ENCODE data around the gene PHB1.
A peak's percentile ranks its signal among the peaks of the same experiment; 100 is the strongest.
"Not testable (repeated sequence)": the region's sequence is repeated elsewhere in the genome, so short reads cannot be mapped to it uniquely, and the experiment has no call there.

Gene PHB1

DNA sequence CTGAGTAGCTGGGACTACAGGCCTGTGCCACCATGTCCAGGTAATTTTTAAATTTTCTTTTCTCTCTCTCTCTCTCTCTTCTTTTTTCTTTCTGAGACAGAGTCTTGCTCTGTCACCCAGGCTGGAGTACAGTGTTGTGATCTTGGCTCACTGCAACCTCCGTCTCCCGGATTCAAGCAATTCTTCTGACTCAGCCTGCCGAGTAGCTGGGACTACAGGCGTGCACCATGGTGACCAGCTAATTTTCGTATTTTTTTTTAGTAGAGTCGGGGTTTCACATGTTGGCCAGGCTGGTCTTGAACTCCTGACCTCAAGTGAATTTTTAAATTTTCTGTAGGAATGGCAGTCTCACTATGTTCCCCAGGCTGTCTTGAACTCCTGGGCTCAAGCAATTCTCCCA lies 41.6 kb downstream of the PHB1 start:
- no peak for DNase-seq

GRCh38 chr17:49372425-49372824 lies 42.3 kb downstream of the PHB1 start:
- DNase-seq = no peak

DNA sequence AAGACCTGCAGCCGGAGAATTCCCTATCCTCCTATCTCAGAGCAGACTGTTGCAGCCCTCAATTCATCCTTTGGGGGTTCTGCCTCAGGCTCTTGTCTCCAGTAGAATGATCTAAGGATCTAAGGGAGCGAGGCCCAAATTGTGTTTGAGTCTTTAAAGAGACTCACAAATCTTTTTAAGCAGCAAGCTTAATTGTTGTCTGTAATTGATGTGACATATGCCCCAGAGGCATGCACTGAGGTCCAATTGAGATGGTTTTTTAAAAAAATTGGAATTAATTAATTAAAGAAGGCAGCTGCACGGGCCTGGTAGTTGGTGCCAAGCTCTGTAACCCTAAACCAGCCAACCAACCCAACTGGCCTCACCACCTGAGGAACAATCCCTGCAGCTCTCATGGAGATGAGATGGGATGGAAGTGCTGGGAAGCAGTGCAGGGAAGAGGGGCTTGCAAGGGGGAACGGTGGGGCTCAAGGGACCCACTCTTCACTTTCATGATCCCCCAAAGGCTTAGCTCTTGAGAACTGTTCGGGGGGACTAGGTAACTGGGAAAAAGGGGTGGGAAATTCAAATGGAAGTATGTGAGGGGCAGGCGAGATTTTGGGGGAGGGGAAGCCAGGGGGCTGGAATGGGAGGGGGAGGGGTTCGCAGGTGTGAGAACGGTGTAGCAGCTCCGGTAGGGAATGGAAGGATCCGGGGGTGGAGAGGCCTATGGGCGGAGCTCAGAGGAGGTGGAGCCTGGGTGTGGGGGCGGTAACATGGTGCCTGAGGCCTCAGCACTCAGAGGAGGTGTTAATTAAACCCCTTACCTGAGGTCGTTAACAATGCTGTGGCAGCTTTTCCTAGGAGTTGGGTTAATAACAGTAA lies 43.5 kb downstream of the PHB1 start:
- DNase-seq = no peak

GRCh38 chr17:49369760-49370159 lies 44.9 kb downstream of the PHB1 start:
- no peak for DNase-seq

DNA sequence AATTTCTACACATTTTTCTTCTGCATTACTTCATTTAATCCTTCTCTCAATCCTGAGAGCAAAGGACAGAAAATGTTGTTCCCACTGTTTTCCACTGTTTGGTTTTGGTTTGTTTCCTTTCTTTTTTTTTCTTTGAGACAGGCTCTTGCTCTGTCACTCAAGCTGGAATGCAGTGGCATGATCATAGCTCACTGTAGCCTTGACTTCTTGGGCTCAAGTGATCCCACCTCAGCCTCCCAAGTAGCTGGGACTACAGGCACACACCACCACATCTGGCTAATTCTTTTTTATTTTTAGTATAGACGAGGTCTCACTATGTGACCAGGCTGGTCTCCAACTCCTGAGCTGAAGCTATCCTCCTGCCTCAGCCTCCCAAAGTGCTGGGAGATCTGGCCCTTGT lies 45.6 kb downstream of the PHB1 start:
- no peak for DNase-seq

GRCh38 chr17:49365667-49366066 lies 49.0 kb downstream of the PHB1 start:
- peak; percentile 37 for DNase-seq

- DNase-seq = not testable (repeated sequence)
These were observed 49.6 kb downstream of the PHB1 start for GRCh38 chr17:49365126-49365525.

DNA sequence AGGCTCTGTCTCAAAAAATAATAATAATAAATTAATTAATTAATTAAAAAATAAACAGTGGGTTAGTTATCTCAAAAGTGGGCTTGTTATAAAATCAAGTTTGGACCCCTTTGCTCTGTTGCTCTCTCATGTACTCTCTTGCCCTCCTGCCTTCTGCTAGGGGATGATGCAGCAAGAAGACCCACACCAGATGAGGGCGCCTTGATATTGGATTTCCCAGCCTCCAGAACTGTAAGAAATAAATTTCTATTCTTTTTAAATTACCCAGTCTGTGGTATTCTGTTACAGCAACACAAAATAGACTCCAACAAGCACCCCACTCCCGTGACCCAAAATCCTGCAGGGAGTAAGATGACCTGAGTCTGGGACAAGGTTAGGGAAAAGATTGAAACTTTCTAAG lies 50.6 kb downstream of the PHB1 start:
- DNase-seq = no peak

DNA sequence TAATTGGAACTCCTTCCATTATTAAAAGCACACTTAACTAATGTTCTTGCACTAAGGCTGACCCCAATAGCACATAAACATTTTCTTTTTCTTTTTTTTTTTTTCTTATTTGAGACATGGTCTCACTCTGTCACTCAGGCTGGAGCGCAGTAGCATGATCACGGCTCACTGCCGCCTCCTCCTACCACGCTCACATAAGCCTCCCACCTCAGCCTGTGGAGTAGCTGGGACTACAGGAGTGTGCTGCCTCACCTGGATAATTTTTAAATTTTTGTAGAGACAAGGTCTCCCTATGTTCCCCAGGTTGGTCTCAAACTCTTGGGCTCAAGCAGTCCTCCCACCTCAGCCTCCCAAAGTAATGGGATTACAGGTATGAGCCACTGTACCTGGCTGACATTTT lies 51.4 kb downstream of the PHB1 start:
- DNase-seq = no peak

- DNase-seq = no peak
These were observed 52.0 kb downstream of the PHB1 start for GRCh38 chr17:49362723-49363117.

GRCh38 chr17:49361902-49362722 lies 52.6 kb downstream of the PHB1 start, which contains the start of gene ZNF652:
ZNF652 (minus strand) TSS chr17:49362250; CDS start chr17:49317725, 44,525 bp downstream.
- DNase-seq = peak; percentile 87

DNA sequence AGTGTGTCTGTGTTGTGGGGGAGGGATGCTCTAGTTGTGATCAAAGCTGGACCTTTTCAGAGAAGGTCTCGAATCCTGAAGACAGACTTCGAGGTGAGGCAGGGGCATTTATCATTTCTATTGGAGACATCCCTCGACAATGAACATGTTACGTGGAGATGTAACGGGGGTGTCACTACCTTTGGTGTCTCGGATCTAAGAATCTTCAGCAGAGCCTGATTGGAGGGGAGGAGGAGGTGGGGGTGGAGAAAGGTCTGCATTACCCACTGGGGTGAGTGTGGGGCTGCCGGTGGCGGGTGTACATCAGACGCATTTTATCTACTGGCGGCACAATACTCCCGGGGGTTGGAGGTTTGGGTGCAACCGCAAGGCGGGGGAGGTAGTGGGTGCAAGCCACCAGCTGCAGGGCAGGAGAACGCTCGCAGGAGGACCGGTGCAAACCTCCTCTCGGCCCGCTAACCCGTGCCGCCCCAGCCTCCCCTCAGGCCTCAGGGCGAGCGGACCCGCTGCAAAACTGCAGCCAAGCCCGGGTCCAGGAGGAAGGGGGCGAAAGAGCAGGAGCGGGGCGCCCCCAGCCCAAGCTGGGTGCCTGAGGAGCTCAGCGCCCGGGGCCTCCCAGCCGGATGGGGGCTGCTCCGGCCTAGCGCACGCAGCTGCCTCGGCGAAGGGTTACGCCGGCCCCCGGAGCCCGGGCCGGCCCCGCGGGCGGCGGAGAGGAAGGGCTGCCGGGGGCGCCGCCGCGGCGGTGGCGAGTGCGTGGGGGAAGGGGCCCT lies 53.4 kb downstream of the PHB1 start:
- DNase-seq = peak; percentile 35

- no peak for DNase-seq
These were observed 53.9 kb downstream of the PHB1 start for GRCh38 chr17:49360796-49361128.

DNA sequence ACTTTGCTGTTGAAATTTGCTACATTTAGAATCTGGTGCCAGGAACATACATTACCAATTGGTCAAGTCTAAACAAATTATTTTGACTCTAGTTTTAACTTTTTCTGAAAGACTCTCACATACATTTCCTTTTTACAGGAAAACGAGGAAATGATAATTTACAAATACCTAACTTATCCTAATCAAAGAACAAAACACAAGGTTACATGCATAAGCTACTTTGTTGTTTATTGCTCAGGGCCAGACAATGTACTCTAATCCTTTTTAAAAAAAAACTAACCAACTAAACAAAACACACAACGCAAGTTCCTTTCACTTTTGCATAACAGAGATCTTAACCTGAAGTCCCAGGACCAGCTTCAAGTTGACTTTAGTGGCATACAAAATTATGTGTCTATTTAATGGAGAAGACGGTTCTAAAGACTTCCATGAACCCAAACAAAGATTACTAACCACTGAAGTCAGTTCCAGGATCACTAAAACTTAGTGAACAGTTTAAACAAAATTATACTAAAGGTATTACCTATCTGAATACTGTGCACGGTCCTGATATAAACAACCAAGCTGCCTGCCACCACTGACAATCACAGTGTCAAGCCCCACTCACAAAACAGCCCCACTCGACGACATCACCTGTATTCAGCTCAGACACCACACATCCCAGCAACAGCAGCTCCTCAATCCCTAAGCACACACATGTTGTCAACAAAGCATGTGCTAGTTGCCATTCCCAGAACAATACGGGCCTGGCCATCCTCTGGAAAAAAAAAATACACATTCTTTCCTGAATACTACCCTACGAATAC lies 54.5 kb downstream of the PHB1 start:
- no peak for DNase-seq

GRCh38 chr17:49358641-49359247 lies 55.9 kb downstream of the PHB1 start:
- no peak for DNase-seq

GRCh38 chr17:49357516-49357915 lies 57.2 kb downstream of the PHB1 start:
- DNase-seq = no peak

- DNase-seq = no peak
These were observed 58.4 kb downstream of the PHB1 start for GRCh38 chr17:49356320-49356719.
